ENCODE measurements around the gene COQ8A.

COQ8A gene

DNA sequence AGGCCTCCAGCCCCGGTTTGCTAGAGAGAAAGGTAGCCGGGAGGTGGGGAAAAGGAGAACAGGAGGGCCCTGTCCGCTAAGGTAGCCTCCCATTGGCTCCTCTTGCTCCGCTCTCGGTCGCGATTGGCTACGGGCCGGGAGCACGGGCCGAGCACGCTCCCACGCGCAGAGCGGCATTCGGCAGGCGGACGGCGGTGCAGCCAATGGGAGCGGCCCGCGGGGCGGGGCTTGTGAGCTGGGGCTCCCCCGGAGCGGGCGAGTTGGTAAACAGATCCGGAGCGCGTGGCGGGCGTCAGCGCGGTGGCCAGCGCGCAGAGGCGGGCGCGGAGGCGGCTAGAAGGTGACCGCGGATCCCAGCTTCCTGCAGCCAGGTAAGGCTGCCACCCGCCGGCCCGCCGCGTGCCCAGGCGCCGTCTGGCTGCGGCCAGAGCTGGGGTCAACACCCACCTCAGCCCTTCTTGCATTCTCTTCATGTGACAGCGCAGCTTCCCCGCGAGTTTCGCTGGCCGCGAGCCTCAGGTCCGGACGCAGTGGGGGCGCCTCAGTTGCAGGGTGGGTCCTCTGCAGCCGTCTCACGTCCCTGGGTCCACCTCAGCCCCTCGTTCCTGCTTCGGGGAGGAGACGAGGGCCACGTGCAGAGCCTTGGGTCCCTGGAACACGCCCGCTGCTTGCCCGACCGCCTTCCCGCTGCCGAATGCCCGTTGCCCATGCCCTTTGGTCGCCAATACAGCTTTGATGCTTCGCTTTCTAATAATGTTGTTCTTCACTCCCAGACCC, at the start of gene COQ8A:
TSS of gene COQ8A (plus strand) at position 266 of the 777 bp plus-strand sequence. CDS start 21,092 bp downstream, outside the sequence.
- peak; percentile 100 for DNase-seq (ENCODE audit: low read depth, low spot score)

DNA sequence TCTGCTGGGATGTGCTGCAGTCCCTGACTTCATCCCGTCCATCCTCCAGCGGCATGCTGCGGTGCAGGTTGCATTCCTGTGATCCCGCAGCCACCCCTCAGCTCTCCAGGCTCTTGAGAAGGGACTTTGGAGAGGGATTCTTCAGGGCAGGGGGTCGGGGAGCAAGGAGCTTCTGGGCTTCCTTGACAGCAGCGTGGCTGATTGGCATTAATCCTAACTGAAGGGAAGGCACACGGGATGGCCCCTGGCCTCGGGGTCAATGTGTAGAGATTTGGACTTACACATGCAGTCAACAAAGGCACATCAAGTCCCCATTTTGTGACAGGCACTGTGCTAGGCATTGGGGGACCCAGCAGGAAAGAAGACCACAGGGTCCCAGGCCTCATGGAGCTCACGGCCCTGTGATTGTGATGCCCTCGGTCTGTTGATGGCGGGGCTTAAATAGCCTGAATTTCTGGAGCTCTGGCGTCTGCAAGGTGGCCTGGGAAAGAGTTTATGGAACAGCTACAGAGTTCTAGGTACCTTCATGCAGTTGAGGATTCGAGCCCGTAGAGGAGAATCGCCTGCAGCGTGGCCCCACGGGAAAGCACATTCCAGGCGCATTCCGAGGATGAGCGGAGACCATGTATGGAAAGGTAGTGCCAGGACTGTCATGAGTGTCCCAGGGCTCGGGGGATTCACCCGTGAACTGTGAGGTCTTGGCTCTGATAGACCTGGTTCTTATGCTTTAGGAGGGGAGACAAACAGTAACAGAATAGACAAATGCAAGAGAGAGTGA, 49.6 kb upstream of the COQ8A start:
- peak; percentile 43 for DNase-seq (ENCODE audit: low read depth, low spot score)

DNA sequence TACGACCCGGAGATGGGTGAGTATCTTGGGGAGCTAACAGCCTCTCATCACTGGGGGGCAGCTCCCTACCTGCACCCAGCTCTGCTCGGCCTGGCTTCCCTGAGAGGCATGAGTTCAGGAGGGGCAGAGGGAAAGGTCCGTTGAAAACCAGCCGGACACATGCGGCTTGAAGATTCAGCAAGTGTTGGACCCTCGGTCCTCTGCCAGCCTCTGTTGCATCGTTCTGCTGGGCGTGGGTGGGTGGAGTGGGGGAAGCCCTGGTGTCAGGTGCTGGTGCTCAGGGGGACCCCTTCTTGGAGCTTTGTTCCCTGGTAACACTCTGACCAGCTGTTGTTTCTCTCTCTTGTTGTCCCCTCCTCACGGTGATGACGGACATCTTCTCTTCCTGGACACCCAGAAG, 48.7 kb upstream of the COQ8A start:
- DNase-seq (ENCODE audit: low read depth, low spot score), result no peak

DNA sequence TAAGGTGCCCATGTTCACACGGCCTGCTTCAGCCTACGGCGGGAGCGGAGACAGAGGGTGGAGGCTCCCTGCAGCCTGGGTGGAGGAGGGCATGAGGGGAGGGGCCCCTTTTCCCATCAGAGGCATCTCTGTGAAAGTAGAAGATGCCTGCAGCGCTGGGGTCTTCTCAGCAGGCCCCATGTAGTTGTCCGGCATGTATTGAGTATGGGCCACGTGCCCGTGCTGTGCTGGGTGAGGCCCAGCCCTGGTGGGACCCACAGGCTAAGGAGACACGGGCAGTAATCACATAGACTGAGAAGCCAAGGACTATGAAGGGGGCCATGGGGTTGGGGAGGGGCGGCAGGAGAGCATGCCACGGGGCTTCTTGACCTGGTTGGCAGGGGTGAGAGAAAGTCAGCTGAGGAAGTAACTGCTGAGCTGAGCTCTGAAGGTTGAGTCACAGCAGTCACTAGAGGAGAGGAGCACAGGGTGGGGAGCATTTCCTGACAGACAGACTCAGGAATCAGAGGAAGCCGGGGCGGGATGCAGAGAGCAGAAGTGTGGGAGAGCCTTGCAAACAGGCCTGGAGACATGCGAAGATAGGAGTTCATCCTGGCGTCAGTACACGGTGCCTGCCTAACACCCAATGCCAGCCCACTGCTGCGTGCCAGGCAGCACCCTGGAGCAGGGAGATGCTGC, 48.1 kb upstream of the COQ8A start:
- DNase-seq (ENCODE audit: low read depth, low spot score), result no peak

DNA sequence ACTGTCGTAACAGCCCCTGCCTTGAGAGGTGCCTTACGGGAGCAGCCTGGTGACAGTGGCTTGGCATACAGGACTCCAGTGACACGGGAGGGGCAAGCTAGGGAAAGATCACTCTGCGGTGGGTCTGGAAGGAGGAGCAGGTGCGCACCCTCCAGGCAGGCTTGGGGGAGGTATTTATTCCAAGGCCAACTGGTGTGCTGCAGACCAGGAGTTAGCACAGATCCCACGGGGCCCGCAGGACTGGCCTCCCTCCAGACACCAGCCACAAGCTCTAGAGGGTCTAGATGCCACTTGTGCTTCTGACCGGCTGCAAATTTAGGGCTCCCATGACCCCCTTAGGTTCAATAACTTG, 47.6 kb upstream of the COQ8A start:
- DNase-seq (ENCODE audit: low read depth, low spot score), result peak; percentile 22

DNA sequence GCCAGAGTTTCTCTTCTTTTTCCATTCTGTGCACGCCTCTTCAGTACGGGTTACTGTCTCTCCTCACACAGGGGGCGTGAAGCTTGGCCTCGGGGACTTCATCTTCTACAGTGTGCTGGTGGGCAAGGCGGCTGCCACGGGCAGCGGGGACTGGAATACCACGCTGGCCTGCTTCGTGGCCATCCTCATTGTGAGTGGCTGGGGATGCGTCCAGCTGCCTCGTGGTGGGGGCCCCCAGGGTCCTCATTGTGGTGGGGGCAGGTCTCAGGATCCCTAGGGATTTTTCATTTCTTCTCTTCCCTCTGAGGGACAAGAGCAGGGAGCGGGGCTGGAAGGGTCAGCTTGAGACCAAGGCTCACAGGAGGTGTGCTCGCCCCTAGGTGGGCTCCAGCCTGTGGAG, 46.2 kb upstream of the COQ8A start:
- no peak for DNase-seq (ENCODE audit: low read depth, low spot score)

DNA sequence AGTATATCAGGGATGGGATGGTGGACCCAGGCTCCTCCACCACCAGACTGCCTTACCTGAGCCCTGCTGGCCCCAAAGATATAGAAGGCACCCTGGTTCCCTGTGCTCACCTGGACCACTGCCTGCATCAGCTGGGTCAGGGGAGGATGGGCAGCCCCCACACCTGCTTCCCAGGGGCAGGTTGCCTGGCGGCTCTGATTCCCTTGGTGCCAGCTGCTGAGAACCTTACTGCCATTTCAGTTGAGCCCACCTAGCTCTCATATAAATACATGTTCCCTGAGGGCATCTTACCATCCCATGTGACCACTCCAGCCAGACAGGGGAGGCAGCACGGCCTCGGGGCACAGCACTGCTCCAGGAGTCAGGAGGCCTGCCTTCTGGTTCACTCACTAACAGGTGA, 45.3 kb upstream of the COQ8A start:
- peak; percentile 14 for DNase-seq (ENCODE audit: low read depth, low spot score)

DNA sequence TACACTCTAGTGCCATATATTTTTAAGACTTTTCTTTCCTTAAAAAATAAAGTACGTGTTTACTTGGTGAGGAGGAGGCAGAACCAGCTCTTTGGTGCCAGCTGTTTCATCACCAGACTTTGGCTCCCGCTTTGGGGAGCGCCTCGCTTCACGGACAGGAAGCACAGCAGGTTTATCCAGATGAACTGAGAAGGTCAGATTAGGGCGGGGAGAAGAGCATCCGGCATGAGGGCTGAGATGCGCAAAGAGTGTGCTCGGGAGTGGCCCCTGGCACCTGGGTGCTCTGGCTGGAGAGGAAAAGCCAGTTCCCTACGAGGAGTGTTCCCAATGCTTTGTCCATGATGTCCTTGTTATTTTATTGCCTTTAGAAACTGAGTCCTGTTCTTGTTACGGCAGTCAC, 44.5 kb upstream of the COQ8A start:
- DNase-seq (ENCODE audit: low read depth, low spot score), result no peak

DNA sequence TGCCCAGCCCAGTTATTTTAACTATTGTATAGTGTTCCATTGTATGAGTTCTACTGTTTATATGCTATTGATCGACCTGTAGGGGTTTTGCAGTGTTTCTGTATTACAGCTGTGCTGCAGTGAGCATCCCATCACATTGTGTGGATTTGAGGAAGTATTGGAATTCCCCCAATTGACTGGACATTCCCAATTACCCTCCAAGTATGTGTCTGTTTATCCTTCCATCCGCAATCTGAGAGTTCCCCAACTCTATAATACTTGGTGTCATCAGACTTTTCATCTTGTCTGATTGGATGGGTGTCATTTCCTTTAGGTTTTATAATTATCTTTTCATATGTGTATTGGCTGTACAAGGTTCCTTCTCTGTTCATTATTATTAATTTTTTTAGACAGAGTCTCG, 41.8 kb upstream of the COQ8A start:
- no peak for DNase-seq (ENCODE audit: low read depth, low spot score)

DNA sequence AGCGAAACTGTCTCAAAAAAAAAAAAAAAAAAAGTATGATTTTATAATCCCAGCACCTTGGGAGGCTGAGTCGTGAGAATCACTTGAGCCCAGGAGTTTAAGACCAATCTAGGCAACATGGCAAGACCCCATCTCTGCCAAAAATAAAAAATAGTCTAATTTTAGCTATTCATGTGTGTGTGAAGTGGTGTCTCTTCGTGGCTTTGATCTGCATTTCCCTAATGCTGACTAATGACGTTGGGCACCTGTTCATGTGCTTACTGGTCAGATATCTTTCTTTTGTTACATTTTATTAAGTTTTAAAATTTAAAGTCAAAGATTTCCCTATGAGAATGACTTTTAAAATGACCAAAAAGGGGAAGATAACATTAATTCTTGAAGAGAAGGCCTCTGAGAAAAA, 38.7 kb upstream of the COQ8A start:
- DNase-seq (ENCODE audit: low read depth, low spot score), result no peak

DNA sequence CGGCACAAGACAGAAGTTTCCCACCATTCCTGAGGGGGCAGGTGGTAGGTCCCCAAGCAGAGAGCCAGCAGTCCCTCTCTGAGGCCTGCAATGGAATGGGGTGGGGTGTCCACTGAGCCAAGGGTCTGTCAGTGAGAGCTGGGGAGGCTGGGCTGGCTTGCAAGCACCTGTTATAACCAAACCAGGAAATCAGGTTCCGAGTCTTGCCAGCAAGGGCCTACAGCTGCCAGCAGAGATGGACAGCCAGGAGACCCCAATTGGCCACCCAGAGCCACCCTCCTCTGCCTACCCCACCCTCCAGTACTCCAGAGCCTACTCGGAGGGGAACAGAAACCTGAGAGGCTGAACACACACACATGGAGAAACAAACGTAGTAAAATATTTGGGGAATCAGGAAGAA, 37.5 kb upstream of the COQ8A start:
- DNase-seq (ENCODE audit: low read depth, low spot score), result no peak

DNA sequence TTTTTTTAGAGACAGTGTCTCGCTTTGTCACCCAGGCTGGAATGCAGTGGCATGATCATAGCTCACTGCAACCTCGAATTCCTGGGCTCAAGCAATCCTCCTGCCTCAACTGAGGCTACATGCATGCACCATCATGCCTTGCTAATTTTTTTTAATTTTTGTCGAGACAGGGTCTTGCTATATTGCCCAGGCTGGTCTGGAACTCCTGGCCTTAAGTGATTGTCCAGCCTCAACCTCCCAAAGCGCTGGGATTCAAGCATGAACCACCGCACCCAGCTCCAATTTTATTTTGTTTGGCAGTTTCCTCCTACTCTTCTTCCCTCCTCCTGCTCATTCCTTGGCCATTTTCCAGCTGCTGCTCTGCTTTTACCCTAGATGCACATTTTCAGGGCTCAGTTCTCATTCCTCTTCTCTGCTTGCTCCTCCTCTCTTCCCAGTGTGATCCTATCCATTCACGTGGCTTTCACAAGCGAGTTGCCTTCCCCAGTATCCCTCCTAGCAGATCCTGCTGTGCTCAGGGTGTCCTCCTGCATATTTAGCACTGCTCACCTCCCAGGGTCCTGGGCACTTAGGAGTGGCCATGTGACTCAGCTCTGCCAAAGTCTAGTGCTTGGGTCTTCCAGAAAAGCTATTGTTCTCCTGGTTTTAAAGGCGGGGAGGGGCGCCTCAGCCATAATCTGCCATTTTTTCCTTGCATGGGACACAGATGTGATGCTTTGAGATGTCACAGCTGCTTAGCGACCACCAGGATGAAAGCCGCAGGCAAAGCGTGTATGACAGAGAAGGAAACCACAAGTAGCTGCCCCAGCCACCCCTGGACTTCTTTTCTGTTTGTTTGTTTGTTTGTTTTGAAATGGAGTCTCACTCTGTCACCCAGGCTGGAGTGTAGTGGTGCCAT, 36.0 kb upstream of the COQ8A start:
- no peak for DNase-seq (ENCODE audit: low read depth, low spot score)

DNA sequence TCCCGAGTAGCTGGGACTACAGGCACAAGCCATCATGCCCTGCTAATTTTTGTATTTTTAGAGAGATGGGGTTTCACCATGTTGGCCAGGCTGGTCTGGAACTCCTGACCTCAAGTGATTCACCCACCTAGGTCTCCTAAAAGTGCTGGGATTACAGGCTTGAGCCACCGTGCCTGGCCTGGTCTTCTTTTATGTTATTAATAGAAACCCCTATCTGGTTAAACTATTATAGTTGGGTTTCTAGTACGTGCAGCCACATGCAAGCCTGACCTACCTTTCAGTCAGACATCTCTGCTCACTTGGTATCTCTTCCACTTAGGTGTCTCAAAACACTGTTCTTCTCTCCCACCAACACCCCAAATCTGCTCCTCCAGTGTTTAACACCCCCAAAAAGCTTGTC, 35.3 kb upstream of the COQ8A start:
- no peak for DNase-seq (ENCODE audit: low read depth, low spot score)

DNA sequence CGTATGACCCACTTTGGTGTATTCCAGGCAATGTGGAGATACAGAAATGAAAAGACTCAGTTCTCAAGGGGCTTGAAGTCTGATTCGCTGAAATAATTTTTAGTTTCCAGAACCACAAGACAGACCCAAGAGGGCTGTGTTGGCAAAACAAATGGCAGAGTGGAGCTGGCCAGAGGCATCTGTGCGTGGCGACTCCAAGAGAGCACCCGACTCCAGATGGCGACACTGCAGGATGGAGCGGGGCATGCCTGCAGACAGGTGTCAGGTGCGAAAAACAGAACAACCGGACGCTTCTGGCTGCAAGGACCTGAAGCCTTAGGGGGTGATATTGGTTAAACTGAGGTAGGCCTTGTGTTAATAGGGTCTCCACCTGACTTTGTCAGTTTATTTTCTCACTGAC, 31.7 kb upstream of the COQ8A start:
- DNase-seq (ENCODE audit: low read depth, low spot score), result no peak

DNA sequence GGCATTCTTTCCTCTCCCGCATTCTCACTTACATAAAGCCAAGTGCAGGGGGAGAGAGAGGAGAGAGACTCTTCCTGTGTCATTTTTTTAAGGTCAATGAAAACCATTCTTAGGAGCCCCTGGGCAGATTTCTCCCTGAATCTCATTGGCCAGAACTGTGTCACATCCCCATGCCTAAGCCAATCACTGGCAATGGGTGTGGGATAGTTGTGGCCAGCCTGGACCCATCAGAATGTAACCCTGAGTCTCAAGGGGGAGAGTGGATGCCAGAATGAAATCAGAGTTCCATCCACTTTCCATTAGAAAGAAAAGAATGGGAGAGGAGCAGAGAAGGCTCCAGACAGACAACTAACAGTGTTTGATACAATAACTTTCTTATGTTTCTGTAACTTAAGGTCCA, 31.2 kb upstream of the COQ8A start:
- DNase-seq (ENCODE audit: low read depth, low spot score), result no peak

DNA sequence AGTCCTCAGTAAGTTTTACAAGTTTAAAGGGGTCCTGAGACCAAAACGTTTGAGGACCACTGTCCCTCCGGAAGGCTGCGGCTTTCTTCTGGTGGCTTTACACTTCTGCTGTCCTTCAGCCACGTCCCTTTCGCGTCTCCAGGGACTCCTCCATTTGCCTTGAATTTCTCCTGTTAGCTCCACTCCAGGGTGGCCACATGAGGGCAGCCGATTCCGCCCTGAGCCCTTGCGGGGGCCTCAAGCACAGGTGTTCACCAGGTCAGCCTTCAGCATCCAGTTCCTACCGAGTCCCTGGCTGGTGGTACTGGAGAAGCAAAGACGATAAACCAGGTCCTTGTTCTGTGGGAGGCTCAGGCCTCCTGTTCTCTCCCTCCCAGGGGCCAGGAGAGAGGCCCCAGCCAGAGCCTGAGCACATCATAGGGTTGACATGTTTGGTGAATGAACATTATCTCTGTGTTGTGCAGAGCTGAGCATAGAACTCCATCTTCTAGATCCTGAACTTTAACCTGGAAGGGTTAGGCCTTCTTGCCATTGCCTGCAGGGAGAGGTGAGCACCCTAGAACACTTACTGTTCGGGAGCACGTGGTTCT, 27.4 kb upstream of the COQ8A start:
- peak; percentile 86 for DNase-seq (ENCODE audit: low read depth, low spot score)

DNA sequence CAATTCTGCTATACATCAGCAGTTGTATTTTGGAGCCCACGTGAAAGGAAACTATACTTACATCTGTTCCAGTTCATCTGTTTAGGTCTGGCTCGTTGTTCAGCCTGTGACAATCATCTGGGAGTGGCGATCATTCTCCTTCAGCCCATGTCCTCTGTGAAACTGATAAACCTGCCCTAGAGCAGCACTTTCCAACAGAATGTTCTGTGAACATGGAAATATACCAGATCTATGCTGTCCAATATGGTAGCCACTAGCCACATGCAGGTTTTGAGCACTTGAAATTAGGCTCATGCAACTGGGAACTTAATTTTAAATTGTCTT, 24.5 kb upstream of the COQ8A start:
- DNase-seq (ENCODE audit: low read depth, low spot score), result no peak

DNA sequence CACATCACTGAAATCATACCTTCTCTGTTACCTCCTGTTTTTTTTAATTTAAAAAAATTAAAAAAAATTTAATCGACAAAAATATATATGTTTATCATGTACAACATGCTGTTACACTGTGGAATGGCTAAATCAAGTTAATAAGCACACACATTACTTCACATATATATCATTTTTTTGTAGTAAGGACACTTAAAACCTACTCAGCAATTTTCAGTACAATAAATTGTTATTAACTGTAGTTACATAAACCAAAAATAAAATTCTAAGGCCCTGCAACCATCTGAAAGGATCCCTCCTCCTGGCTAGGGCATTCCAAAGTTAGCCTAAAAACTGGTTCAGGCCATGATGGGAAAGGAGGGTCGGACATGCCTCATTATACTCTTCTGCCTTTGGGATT, 23.6 kb upstream of the COQ8A start:
- no peak for DNase-seq (ENCODE audit: low read depth, low spot score)

DNA sequence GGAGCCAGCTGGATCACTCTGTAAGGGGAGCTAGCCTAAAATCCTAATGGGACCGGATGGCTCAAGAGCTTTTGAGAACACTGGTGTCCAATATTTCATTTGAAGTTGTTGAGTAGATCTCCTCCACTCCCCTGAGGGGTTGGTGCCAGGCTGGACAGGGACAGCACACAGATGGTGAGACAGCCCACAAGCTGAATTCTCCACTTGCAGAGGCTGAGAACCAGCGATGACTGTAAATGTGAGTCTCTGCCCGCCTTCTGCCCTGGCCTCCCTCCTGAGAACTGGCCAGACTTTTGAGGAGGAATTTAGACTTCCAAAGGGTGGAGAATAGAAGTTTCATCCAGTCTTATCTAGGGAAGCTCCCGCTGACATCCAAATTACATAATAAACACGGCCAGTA, 20.5 kb upstream of the COQ8A start:
- no peak for DNase-seq (ENCODE audit: low read depth, low spot score)

DNA sequence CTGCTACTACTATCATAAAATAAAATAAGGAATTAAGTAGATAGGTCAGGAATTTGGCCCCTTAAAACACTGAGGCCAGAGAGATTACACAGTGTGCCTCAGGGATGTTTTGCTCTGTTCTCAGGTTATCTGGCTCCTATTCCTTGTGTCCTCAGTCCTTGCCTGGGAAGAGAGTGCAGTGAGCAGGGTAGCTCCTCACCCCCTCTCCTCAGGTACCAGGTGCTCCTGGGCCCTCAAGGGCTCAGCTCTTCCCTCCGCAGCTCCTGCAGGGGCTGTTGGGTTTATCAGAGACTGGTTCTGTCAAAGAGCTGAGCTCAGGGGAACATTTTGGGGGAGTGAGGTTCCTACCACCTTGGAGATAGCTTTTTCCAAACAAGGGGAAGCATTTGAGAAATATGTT, 20.1 kb upstream of the COQ8A start:
- no peak for DNase-seq (ENCODE audit: low read depth, low spot score)

DNA sequence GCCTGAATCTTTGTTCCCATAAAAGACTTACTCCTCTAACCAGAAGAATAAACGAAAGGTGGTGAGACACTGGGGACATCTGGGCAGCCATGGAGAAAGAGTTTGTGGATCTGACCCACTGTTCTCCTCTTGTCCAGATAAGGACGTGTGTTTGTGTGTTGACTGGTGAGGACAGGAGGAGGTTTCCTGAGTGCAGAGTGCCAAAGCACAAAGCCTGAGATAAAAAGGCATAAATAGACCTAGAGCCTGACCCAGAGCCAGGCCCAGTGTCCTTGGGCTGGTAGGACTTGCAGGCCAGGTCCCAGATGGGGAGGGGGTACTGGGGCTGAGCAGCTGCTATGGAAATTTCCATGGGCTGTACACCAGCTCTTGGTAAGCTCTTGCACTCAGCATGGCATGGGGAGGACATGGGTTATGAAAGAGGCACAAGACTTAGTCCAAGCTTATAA, 19.6 kb upstream of the COQ8A start:
- DNase-seq (ENCODE audit: low read depth, low spot score), result no peak
